Mesenchymal stem cell (in vitro differentiated cells and primary cell): ENCODE data around the gene RAMP3.
A peak's percentile ranks its signal among the peaks of the same experiment; 100 is the strongest.

ENCODE experiments used
- DNase-seq: peaks from one replicate; pipeline ENCODE4 v3.0.0-alpha.2; 2013
- H2AFZ ChIP-seq: one replicate; pipeline ENCODE4 v1.6.1; 2013; ENCODE audit warnings: low read depth, mild to moderate bottlenecking, control low read depth, inconsistent platforms, low read length, moderate library complexity
- H2AK5ac ChIP-seq: 2 replicates; pipeline ENCODE4 v1.6.1; 2013; ENCODE audit warnings: low read length, moderate library complexity, mild to moderate bottlenecking, inconsistent platforms; ENCODE audit not compliant: severe bottlenecking
- H2BK120ac ChIP-seq: one replicate; pipeline ENCODE4 v1.6.1; 2013; ENCODE audit warnings: low read depth, mild to moderate bottlenecking, inconsistent platforms, low read length, moderate library complexity
- H2BK12ac ChIP-seq, 2 experiments: one replicate each; pipeline ENCODE4 v1.6.1; 2013; ENCODE audit warnings: inconsistent platforms in 2 of 2, low read length in 2 of 2, mild to moderate bottlenecking in 2 of 2, moderate library complexity in 2 of 2, control low read depth in 1 of 2
- H2BK15ac ChIP-seq: one replicate; pipeline ENCODE4 v1.6.1; 2013; ENCODE audit warnings: mild to moderate bottlenecking, low read depth, inconsistent platforms; ENCODE audit not compliant: poor library complexity, severe bottlenecking
- H2BK5ac ChIP-seq: 2 replicates; pipeline ENCODE4 v1.6.1; 2013; ENCODE audit warnings: low read depth, mild to moderate bottlenecking, low read length, control low read depth, inconsistent platforms; ENCODE audit not compliant: poor library complexity, severe bottlenecking
- H3K14ac ChIP-seq, 2 experiments: one replicate each; pipeline ENCODE4 v1.6.1; 2013; ENCODE audit warnings: inconsistent platforms in 2 of 2, low read length in 2 of 2, control low read depth in 1 of 2, mild to moderate bottlenecking in 1 of 2, moderate library complexity in 1 of 2
- H3K18ac ChIP-seq, 2 experiments: one replicate each; pipeline ENCODE4 v1.6.1; 2013; ENCODE audit warnings: inconsistent platforms in 2 of 2, low read length in 2 of 2, control low read depth in 1 of 2, low read depth in 1 of 2, mild to moderate bottlenecking in 1 of 2
- H3K23ac ChIP-seq, 2 experiments: one replicate each; pipeline ENCODE4 v1.6.1; 2013; ENCODE audit warnings: inconsistent platforms in 2 of 2, low read length in 2 of 2, mild to moderate bottlenecking in 2 of 2, moderate library complexity in 2 of 2, control low read depth in 1 of 2
- H3K27ac ChIP-seq: 2 replicates; pipeline ENCODE4 v1.5.1; 2013; ENCODE audit warnings: mild to moderate bottlenecking, moderate library complexity, low read length, control low read depth, inconsistent platforms; ENCODE audit not compliant: poor library complexity, severe bottlenecking
- H3K27me3 ChIP-seq, 2 experiments: 2 replicates each; pipeline versions ENCODE4 v1.6.1 to v1.7.0; 2013; ENCODE audit warnings: low read length in 2 of 2, mild to moderate bottlenecking in 2 of 2, moderate library complexity in 2 of 2, control low read depth in 1 of 2, inconsistent platforms in 1 of 2; ENCODE audit not compliant: control insufficient read depth in 1 of 2, insufficient read depth in 1 of 2
- H3K36me3 ChIP-seq, 2 experiments: 2 replicates each; pipeline versions ENCODE4 v1.6.1 to v1.7.0; 2013; ENCODE audit warnings: low read length in 2 of 2, control low read depth in 1 of 2, inconsistent platforms in 1 of 2, low read depth in 1 of 2, mild to moderate bottlenecking in 1 of 2; ENCODE audit not compliant: insufficient read depth in 2 of 2, control insufficient read depth in 1 of 2
- H3K4ac ChIP-seq, 2 experiments: one replicate each; pipeline ENCODE4 v1.6.1; 2013; ENCODE audit warnings: inconsistent platforms in 2 of 2, low read length in 2 of 2, mild to moderate bottlenecking in 2 of 2, moderate library complexity in 2 of 2, control low read depth in 1 of 2, low read depth in 1 of 2
- H3K4me1 ChIP-seq: 2 replicates; pipeline ENCODE4 v1.6.1; 2013; ENCODE audit warnings: low read depth, low read length, control low read depth; ENCODE audit not compliant: control insufficient read depth, insufficient read depth
- H3K4me2 ChIP-seq: 2 replicates; pipeline ENCODE4 v1.6.1; 2013; ENCODE audit warnings: low read length, mild to moderate bottlenecking, inconsistent platforms; ENCODE audit not compliant: poor library complexity, severe bottlenecking
- H3K4me3 ChIP-seq, 2 experiments: 2 replicates each; pipeline versions ENCODE4 v1.5.1 to v1.7.0; 2013; ENCODE audit warnings: low read length in 2 of 2, mild to moderate bottlenecking in 2 of 2, control low read depth in 1 of 2, low read depth in 1 of 2; ENCODE audit not compliant: insufficient read depth in 1 of 2
- H3K79me1 ChIP-seq: replicated peaks from 2 replicates; pipeline ENCODE4 v1.6.1; 2013; ENCODE audit warnings: mild to moderate bottlenecking, control low read depth, low read length, inconsistent platforms; ENCODE audit not compliant: poor library complexity, severe bottlenecking
- H3K9ac ChIP-seq: 2 replicates; pipeline ENCODE4 v1.7.0; 2013; ENCODE audit warnings: mild to moderate bottlenecking, low read length, moderate library complexity
- H3K9me3 ChIP-seq: 2 replicates; pipeline ENCODE4 v1.7.0; 2013; ENCODE audit warnings: mild to moderate bottlenecking, low read length; ENCODE audit not compliant: control insufficient read depth
- H4K8ac ChIP-seq: one replicate; pipeline ENCODE4 v1.6.1; 2013; ENCODE audit warnings: inconsistent platforms, mild to moderate bottlenecking, low read length, moderate library complexity
- H4K91ac ChIP-seq: one replicate; pipeline ENCODE4 v1.6.1; 2013; ENCODE audit warnings: mild to moderate bottlenecking, low read length, inconsistent platforms
- WGBS: methylation state at CpG from one replicate; pipeline ENCODE4 v1.1.7; 2013; ENCODE audit warnings: mixed read lengths; 5-methylcytosine and 5-hydroxymethylcytosine counted together

RAMP3 gene

GRCh38 chr7:45230611-45231165 lies 73.1 kb downstream of the RAMP3 start:
- Histone ChIP-seq H3K36me3 (no peaks in the 10 kb centered on the region), H2AFZ (no peak overlapping the region), H3K23ac (no peak overlapping the region), H2BK15ac (no peak overlapping the region), H3K4me1 (no peaks in the 10 kb centered on the region), H2AK5ac (no peak overlapping the region), H3K18ac (no peak overlapping the region), H2BK5ac (no peak overlapping the region), H3K4me2 (no peak overlapping the region), H3K4ac (no peak overlapping the region), H3K9me3 (no peaks in the 10 kb centered on the region), H2BK120ac (no peak overlapping the region), H3K9ac (no peak overlapping the region), H4K8ac (no peak overlapping the region), H4K91ac (no peak overlapping the region), H3K79me1 (no peaks in the 10 kb centered on the region), H2BK12ac (no peak overlapping the region), H3K4me3 (no peak overlapping the region), H3K27me3 (peaks cover 27 to 75% of the 10 kb centered on the region in 2 experiments), H3K27ac (no peak overlapping the region), H3K14ac (peak overlapping the region in 1 of 2 experiments; percentile 29)
- 63% methylated on average over 4 of the region's 4 CpGs for WGBS
- no peak for DNase-seq

GRCh38 chr7:45233249-45233775 lies 75.7 kb downstream of the RAMP3 start:
- no peak overlapping the region for H2BK120ac ChIP-seq
- H3K14ac ChIP-seq = no peak overlapping the region
- H3K4me1 ChIP-seq = no peaks in the 10 kb centered on the region
- no peak overlapping the region for H2BK5ac ChIP-seq
- H3K36me3 ChIP-seq = no peaks in the 10 kb centered on the region
- H2BK15ac ChIP-seq = no peak overlapping the region
- H2BK12ac ChIP-seq = no peak overlapping the region
- H3K4me3 ChIP-seq = no peak overlapping the region
- H3K27me3 ChIP-seq = peaks cover 33 to 53% of the 10 kb centered on the region in 2 experiments
- H3K23ac ChIP-seq = no peak overlapping the region
- no peak overlapping the region for H2AFZ ChIP-seq
- H2AK5ac ChIP-seq = no peak overlapping the region
- no peak overlapping the region for H3K4me2 ChIP-seq
- H4K91ac ChIP-seq = no peak overlapping the region
- DNase-seq = no peak
- no peak overlapping the region for H3K27ac ChIP-seq
- H3K79me1 ChIP-seq = no peaks in the 10 kb centered on the region
- no peak overlapping the region for H3K9ac ChIP-seq
- no peaks in the 10 kb centered on the region for H3K9me3 ChIP-seq
- no peak overlapping the region for H4K8ac ChIP-seq
- H3K4ac ChIP-seq = no peak overlapping the region
- 40% methylated on average over 1 of the region's 1 CpG for WGBS
- no peak overlapping the region for H3K18ac ChIP-seq
